CD4-positive, alpha-beta T cell (primary cell): ENCODE data around the gene IL1RAPL2. TPM values are rescaled to one million over a fixed set of nuclear protein-coding genes. Genes with fewer than 3 reads are reported as not detected.

ENCODE experiments used
- ATAC-seq: fragments of 200-7000 bp; cut with Tn5 transposase; one replicate; pipeline ENCODE4 v1.10.0; 2022; ENCODE audit warnings: mild to moderate bottlenecking; ENCODE audit not compliant: poor library complexity
- CTCF ChIA-PET: fragments of 350-600 bp; sonication (Branson Sonifier 250); formaldehyde crosslinking; loops from one replicate; lab custom pipeline; 2021; ENCODE audit warnings: antibody characterized with exemption, inconsistent platforms; lab: Charles Lee
- POLR2A ChIA-PET: fragments of 350-600 bp; sonication (Branson Sonifier 250); formaldehyde crosslinking; loops from one replicate; lab custom pipeline; 2021; ENCODE audit warnings: antibody characterized with exemption, inconsistent platforms; lab: Charles Lee
- DNase-seq, 14 experiments: peaks; one replicate each; pipeline ENCODE4 v3.0.0-alpha.2; 2013 to 2020; ENCODE audit warnings: mixed read lengths in 2 of 14
- H3K27ac ChIP-seq, 2 donors: one replicate each; pipeline versions ENCODE4 v1.5.1 to v1.7.0; 2013; ENCODE audit warnings: low read length in 2 of 2, low read depth in 1 of 2, mild to moderate bottlenecking in 1 of 2
- H3K27me3 ChIP-seq, 2 experiments: 1 replicate in 1 of 2; 2 replicates in 1 of 2; pipeline versions ENCODE4 v1.6.1 to v1.7.0; 2013; ENCODE audit warnings: low read length in 2 of 2, control low read depth in 1 of 2, mild to moderate bottlenecking in 1 of 2, moderate library complexity in 1 of 2; ENCODE audit not compliant: insufficient read depth in 2 of 2, control insufficient read depth in 1 of 2
- H3K36me3 ChIP-seq: one replicate; pipeline ENCODE4 v1.6.1; 2013; ENCODE audit warnings: low read length, control low read depth; ENCODE audit not compliant: insufficient read depth
- H3K4me1 ChIP-seq: one replicate; pipeline ENCODE4 v1.6.1; 2013; ENCODE audit warnings: low read length, control low read depth; ENCODE audit not compliant: insufficient read depth
- H3K4me3 ChIP-seq: one replicate; pipeline ENCODE4 v1.5.1; 2013; ENCODE audit warnings: mild to moderate bottlenecking, low read length, moderate library complexity
- H3K9me3 ChIP-seq, 2 experiments: 1 replicate in 1 of 2; 2 replicates in 1 of 2; pipeline versions ENCODE4 v1.6.1 to v1.7.0; 2013; ENCODE audit warnings: low read length in 2 of 2, mild to moderate bottlenecking in 2 of 2, control low read depth in 1 of 2, moderate library complexity in 1 of 2; ENCODE audit not compliant: control insufficient read depth in 1 of 2, insufficient read depth in 1 of 2
- H3K27ac Mint-ChIP-seq: one replicate; pipeline ENCODE4 v1.8.0; 2020; ENCODE audit warnings: mixed read lengths
- H3K27me3 Mint-ChIP-seq: one replicate; pipeline ENCODE4 v1.8.0; 2021; ENCODE audit warnings: mixed read lengths
- H3K36me3 Mint-ChIP-seq: one replicate; pipeline ENCODE4 v1.8.0; 2021; ENCODE audit warnings: low read depth, mixed read lengths
- H3K4me1 Mint-ChIP-seq: one replicate; pipeline ENCODE4 v1.8.0; 2021; ENCODE audit warnings: low read depth, mixed read lengths
- H3K4me3 Mint-ChIP-seq: one replicate; pipeline ENCODE4 v1.8.0; 2020; ENCODE audit warnings: mild to moderate bottlenecking, mixed read lengths
- H3K9me3 Mint-ChIP-seq: one replicate; pipeline ENCODE4 v1.8.0; 2020; ENCODE audit warnings: mixed read lengths
- intact Hi-C, 2 experiments: fragments of 100-400 bp; cut with DNase I in 1 of 2; cut with micrococcal nuclease in 1 of 2; formaldehyde crosslinking; loops; one replicate each; pipeline versions ENCODE4 v1.15.1 to v1.9.0; 2023 to 2025; cut with DNase I, micrococcal nuclease
- total RNA-seq, 174 experiments: library from RNA in 2 of 174; stranded (reverse) in 2 of 174; gene quantifications; one replicate each; pipeline ENCODE4 v1.2.3 and lab custom pipeline; 2021 to 2026
- TF ChIP-seq, protein P1 (sequence below): fragments of 200-600 bp; IDR thresholded peaks from one replicate; pipeline ENCODE4 v1.8.0; 2022; ENCODE audit warnings: antibody characterized with exemption, mild to moderate bottlenecking

Gene IL1RAPL2
- total RNA-seq, 2 experiments from 2014 or later = not detected

GRCh38 chrX:104662694-104663093 is 96.7 kb downstream of the IL1RAPL2 start:
- Histone ChIP-seq H3K36me3 (no peaks in the 10 kb centered on the region), H3K4me1 (no peaks in the 10 kb centered on the region), H3K9me3 (no peaks in the 10 kb centered on the region), H3K27ac (no peak overlapping the region), H3K4me3 (no peak overlapping the region), H3K27me3 (no peaks in the 10 kb centered on the region)
- POLR2A ChIA-PET = no interaction called here
- TF ChIP-seq, protein P1, sequence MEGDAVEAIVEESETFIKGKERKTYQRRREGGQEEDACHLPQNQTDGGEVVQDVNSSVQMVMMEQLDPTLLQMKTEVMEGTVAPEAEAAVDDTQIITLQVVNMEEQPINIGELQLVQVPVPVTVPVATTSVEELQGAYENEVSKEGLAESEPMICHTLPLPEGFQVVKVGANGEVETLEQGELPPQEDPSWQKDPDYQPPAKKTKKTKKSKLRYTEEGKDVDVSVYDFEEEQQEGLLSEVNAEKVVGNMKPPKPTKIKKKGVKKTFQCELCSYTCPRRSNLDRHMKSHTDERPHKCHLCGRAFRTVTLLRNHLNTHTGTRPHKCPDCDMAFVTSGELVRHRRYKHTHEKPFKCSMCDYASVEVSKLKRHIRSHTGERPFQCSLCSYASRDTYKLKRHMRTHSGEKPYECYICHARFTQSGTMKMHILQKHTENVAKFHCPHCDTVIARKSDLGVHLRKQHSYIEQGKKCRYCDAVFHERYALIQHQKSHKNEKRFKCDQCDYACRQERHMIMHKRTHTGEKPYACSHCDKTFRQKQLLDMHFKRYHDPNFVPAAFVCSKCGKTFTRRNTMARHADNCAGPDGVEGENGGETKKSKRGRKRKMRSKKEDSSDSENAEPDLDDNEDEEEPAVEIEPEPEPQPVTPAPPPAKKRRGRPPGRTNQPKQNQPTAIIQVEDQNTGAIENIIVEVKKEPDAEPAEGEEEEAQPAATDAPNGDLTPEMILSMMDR = no peak
- H3K27me3 Mint-ChIP-seq = no peaks in the 10 kb centered on the region
- H3K27ac Mint-ChIP-seq = no peak overlapping the region
- no peaks in the 10 kb centered on the region for H3K36me3 Mint-ChIP-seq
- no peaks in the 10 kb centered on the region for H3K9me3 Mint-ChIP-seq
- no peak overlapping the region for H3K4me3 Mint-ChIP-seq
- ATAC-seq (no peak), DNase-seq (no peak)
- CTCF ChIA-PET = no interaction called here
- intact Hi-C loops = no loop called here
- H3K4me1 Mint-ChIP-seq = no peaks in the 10 kb centered on the region

GRCh38 chrX:104665691-104666090 is 99.7 kb downstream of the IL1RAPL2 start:
- TF ChIP-seq, protein P1 = no peak
- Histone ChIP-seq H3K27ac (no peak overlapping the region), H3K4me1 (no peaks in the 10 kb centered on the region), H3K27me3 (no peaks in the 10 kb centered on the region), H3K36me3 (no peaks in the 10 kb centered on the region), H3K9me3 (no peaks in the 10 kb centered on the region), H3K4me3 (no peak overlapping the region)
- Mint-ChIP-seq H3K4me1 (no peaks in the 10 kb centered on the region), H3K9me3 (no peaks in the 10 kb centered on the region), H3K4me3 (no peak overlapping the region), H3K36me3 (no peaks in the 10 kb centered on the region), H3K27me3 (no peaks in the 10 kb centered on the region), H3K27ac (no peak overlapping the region)
- ATAC-seq (no peak), DNase-seq (no peak)
- CTCF ChIA-PET = no interaction called here
- POLR2A ChIA-PET = no interaction called here
- intact Hi-C loops = no loop called here

DNA sequence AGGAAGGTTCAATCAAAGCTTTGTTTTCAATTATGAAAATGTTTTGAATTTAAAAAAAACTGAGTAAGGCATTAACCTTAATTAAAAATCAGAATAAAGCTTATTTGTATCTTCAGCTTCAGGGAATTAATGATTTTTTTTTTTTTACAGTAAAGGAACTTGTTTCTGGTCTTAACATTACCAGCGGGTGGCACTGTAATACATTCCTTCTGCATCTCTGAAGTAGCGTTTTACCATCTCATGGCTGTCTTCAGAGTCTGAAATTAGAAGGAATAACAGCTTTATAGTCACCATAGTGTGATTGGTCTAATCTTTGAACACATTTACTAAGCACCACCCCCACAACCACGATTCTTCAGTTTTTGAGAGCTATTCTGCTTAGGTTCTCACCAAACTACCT is 102.6 kb downstream of the IL1RAPL2 start:
- Histone ChIP-seq H3K4me1 (no peaks in the 10 kb centered on the region), H3K9me3 (no peaks in the 10 kb centered on the region), H3K36me3 (no peaks in the 10 kb centered on the region), H3K4me3 (no peak overlapping the region), H3K27ac (no peak overlapping the region), H3K27me3 (no peaks in the 10 kb centered on the region)
- ChIA-PET CTCF (no interaction called here), POLR2A (interaction anchor here (0.7 kb wide), 1 partner anchor 13 kb away, joined by 3 read pairs; no protein-coding TSS in a partner anchor)
- Mint-ChIP-seq H3K9me3 (no peaks in the 10 kb centered on the region), H3K4me3 (no peak overlapping the region), H3K27ac (no peak overlapping the region), H3K4me1 (no peaks in the 10 kb centered on the region), H3K36me3 (no peaks in the 10 kb centered on the region), H3K27me3 (no peaks in the 10 kb centered on the region)
- TF ChIP-seq, protein P1 = no peak
- intact Hi-C loops = no loop called here
- ATAC-seq (no peak), DNase-seq (no peak)
